A673 (cell line): Measurements from ENCODE around the gene RPTOR.

ENCODE experiments used
- EZH2 ChIP-seq: fragments of 200-600 bp; sonication (generic); IDR thresholded peaks from 2 replicates; pipeline ENCODE4 v1.6.1; 2017; ENCODE audit warnings: borderline replicate concordance, low read depth, mild to moderate bottlenecking, mixed read lengths, antibody characterized with exemption, low read length; ENCODE audit not compliant: poor library complexity, severe bottlenecking
- TF ChIP-seq, protein P1 (sequence below): fragments of 300-800, 200-600 bp; sonication (generic); conservative IDR thresholded peaks from 2 replicates; pipeline ENCODE4 v1.5.1; 2017; ENCODE audit warnings: low read depth, mild to moderate bottlenecking, antibody characterized with exemption, low read length, moderate library complexity, mixed read lengths

DNA sequence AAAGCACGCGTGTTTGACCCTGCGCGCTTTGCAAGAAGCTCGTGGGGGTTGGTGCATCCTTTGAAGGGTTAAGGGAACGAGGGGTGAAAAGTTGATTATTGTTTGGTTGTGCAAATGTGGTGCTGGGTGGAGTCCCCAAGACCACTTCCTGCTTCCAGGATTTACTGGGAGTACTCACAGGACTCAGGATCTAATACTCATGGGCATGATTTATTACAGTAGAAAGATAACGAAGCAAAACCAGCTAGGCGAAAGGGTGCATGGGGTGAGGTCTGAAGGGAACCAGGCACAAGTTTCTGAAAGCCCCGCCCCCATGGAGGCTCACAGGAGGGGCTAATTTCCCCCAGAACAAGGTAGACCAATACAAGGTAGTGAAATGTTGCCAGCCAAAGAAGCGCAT lies 58.8 kb downstream of the RPTOR start:
- TF ChIP-seq, protein P1, sequence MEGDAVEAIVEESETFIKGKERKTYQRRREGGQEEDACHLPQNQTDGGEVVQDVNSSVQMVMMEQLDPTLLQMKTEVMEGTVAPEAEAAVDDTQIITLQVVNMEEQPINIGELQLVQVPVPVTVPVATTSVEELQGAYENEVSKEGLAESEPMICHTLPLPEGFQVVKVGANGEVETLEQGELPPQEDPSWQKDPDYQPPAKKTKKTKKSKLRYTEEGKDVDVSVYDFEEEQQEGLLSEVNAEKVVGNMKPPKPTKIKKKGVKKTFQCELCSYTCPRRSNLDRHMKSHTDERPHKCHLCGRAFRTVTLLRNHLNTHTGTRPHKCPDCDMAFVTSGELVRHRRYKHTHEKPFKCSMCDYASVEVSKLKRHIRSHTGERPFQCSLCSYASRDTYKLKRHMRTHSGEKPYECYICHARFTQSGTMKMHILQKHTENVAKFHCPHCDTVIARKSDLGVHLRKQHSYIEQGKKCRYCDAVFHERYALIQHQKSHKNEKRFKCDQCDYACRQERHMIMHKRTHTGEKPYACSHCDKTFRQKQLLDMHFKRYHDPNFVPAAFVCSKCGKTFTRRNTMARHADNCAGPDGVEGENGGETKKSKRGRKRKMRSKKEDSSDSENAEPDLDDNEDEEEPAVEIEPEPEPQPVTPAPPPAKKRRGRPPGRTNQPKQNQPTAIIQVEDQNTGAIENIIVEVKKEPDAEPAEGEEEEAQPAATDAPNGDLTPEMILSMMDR, result no peak
- TF ChIP-seq EZH2, result no peak
